Skeletal muscle cell (primary cell): Measurements from ENCODE around the gene TLK2.
"Not testable (repeated sequence)": the region's sequence is repeated elsewhere in the genome, so short reads cannot be mapped to it uniquely, and the experiment has no call there.

Experiments used
- DNase-seq: peaks from one replicate; pipeline ENCODE4 v3.0.0-alpha.2; 2010; ENCODE audit warnings: low read depth
- H3K4me3 ChIP-seq: 2 replicates; pipeline ENCODE4 v1.5.1; 2011; ENCODE audit warnings: low read depth, mild to moderate bottlenecking, control low read depth, low read length, moderate library complexity

Gene TLK2

GRCh38 chr17:62546066-62546465, 67.4 kb downstream of the TLK2 start:
- not testable (repeated sequence) for DNase-seq, H3K4me3 ChIP-seq

GRCh38 chr17:62552851-62553659, 74.4 kb downstream of the TLK2 start:
- not testable (repeated sequence) for DNase-seq, H3K4me3 ChIP-seq

- H3K4me3 ChIP-seq, DNase-seq: not testable (repeated sequence)
Measured at GRCh38 chr17:62557532-62557931, 78.9 kb downstream of the TLK2 start.

- DNase-seq, H3K4me3 ChIP-seq: not testable (repeated sequence)
Measured at GRCh38 chr17:62558941-62559340, 80.3 kb downstream of the TLK2 start.

- DNase-seq, H3K4me3 ChIP-seq: not testable (repeated sequence)
Measured at GRCh38 chr17:62560971-62561370, 82.3 kb downstream of the TLK2 start.

- peak; percentile 31 for DNase-seq
- H3K4me3 ChIP-seq = no peak overlapping the region
Measured at GRCh38 chr17:62562656-62563055, 84.0 kb downstream of the TLK2 start.

GRCh38 chr17:62565817-62566216, 87.2 kb downstream of the TLK2 start:
- H3K4me3 ChIP-seq = no peak overlapping the region
- peak; percentile 26 for DNase-seq

GRCh38 chr17:62566996-62567578, 88.5 kb downstream of the TLK2 start:
- no peak for DNase-seq
- H3K4me3 ChIP-seq = no peak overlapping the region

GRCh38 chr17:62572488-62572887, 93.9 kb downstream of the TLK2 start:
- DNase-seq = no peak
- no peak overlapping the region for H3K4me3 ChIP-seq

GRCh38 chr17:62572888-62573401, 94.3 kb downstream of the TLK2 start:
- no peak overlapping the region for H3K4me3 ChIP-seq
- DNase-seq = no peak

- H3K4me3 ChIP-seq = no peak overlapping the region
- DNase-seq = no peak
Measured at GRCh38 chr17:62573480-62574117, 95.0 kb downstream of the TLK2 start.

- H3K4me3 ChIP-seq = no peak overlapping the region
- no peak for DNase-seq
Measured at GRCh38 chr17:62576382-62576781, 97.8 kb downstream of the TLK2 start.

GRCh38 chr17:62578757-62579487, 100.3 kb downstream of the TLK2 start:
- DNase-seq = no peak
- no peak overlapping the region for H3K4me3 ChIP-seq

- DNase-seq = no peak
Measured at GRCh38 chr17:62580947-62581346, 102.3 kb downstream of the TLK2 start.

GRCh38 chr17:62581764-62582163, 103.1 kb downstream of the TLK2 start:
- DNase-seq = no peak
- H3K4me3 ChIP-seq = no peak overlapping the region

More at GRCh38 chr17:62580947-62581346, 102.3 kb downstream of the TLK2 start:
- no peak overlapping the region for H3K4me3 ChIP-seq

GRCh38 chr17:62587554-62587953, 108.9 kb downstream of the TLK2 start:
- no peak for DNase-seq
- H3K4me3 ChIP-seq = no peak overlapping the region

GRCh38 chr17:62588109-62588508, 109.5 kb downstream of the TLK2 start:
- no peak for DNase-seq
- H3K4me3 ChIP-seq = no peak overlapping the region

- no peak overlapping the region for H3K4me3 ChIP-seq
- no peak for DNase-seq
Measured at GRCh38 chr17:62591333-62591732, 112.7 kb downstream of the TLK2 start.

- DNase-seq, H3K4me3 ChIP-seq: not testable (repeated sequence)
Measured at GRCh38 chr17:62591822-62592221, 113.2 kb downstream of the TLK2 start.
